ENCODE results near the gene CAMSAP1.

CAMSAP1 gene

DNA sequence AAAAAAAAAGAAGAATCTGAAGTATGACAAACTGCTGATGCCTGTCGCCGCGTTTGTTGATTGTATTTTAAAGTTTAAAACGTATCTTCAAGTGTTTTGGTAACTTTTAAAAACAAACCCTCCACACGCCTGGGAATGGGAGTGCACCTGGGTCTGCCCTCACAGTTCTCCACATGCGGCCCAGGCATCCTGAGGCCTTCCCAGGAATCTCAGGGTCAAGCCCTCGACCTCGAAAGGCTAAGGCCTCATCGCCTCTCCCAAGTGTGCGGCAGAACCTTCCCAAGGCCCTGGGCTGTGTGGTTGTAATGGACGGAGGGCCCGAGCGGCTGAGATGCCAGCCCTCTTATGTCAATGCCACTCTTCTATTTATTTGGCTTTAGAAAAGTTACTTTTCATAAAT is 94.4 kb downstream of the CAMSAP1 start:
- TF ChIP-seq, protein P1, sequence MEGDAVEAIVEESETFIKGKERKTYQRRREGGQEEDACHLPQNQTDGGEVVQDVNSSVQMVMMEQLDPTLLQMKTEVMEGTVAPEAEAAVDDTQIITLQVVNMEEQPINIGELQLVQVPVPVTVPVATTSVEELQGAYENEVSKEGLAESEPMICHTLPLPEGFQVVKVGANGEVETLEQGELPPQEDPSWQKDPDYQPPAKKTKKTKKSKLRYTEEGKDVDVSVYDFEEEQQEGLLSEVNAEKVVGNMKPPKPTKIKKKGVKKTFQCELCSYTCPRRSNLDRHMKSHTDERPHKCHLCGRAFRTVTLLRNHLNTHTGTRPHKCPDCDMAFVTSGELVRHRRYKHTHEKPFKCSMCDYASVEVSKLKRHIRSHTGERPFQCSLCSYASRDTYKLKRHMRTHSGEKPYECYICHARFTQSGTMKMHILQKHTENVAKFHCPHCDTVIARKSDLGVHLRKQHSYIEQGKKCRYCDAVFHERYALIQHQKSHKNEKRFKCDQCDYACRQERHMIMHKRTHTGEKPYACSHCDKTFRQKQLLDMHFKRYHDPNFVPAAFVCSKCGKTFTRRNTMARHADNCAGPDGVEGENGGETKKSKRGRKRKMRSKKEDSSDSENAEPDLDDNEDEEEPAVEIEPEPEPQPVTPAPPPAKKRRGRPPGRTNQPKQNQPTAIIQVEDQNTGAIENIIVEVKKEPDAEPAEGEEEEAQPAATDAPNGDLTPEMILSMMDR (IDR thresholded peaks at IDR 0.05; ENCODE audit: poor library complexity, severe bottlenecking), result no peak
- Histone ChIP-seq H3K36me3 (ENCODE audit: low read depth) (peaks cover 63% of the 10 kb centered on the region), H3K27me3 (ENCODE audit: insufficient read depth, poor library complexity, severe bottlenecking) (no peaks in the 10 kb centered on the region), H3K27ac (ENCODE audit: poor library complexity, severe bottlenecking) (no peak overlapping the region), H3K9me3 (ENCODE audit: severe bottlenecking) (no peaks in the 10 kb centered on the region), H3K4me3 (ENCODE audit: severe bottlenecking) (no peak overlapping the region), H3K4me1 (ENCODE audit: insufficient read depth, poor library complexity, severe bottlenecking) (no peaks in the 10 kb centered on the region)
- ATAC-seq (ENCODE audit: low read depth), result no peak
- DNase-seq (ENCODE audit: low spot score), result no peak

DNA sequence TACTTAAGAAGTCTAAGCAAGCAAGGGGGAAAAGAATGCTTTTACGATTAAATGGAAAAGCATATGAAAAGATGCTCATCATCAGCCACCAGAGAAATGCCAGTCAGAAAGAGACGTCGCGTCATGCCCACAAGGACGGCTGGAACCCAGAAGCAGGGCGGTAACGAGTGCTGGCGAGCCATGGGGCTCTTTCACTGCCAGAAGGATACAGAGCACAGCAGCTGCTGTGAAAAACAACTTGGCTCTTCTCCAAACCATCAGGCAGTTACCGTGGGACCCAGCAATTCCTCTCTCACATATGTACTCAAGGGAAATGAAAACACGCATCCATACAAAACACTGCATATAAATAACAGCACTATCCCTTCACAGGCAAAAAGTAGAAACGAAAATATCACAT is 95.5 kb downstream of the CAMSAP1 start:
- Histone ChIP-seq H3K4me1 (ENCODE audit: insufficient read depth, poor library complexity, severe bottlenecking) (no peaks in the 10 kb centered on the region), H3K27ac (ENCODE audit: poor library complexity, severe bottlenecking) (no peak overlapping the region), H3K4me3 (ENCODE audit: severe bottlenecking) (no peak overlapping the region), H3K9me3 (ENCODE audit: severe bottlenecking) (no peaks in the 10 kb centered on the region), H3K36me3 (ENCODE audit: low read depth) (peaks cover 52% of the 10 kb centered on the region), H3K27me3 (ENCODE audit: insufficient read depth, poor library complexity, severe bottlenecking) (no peaks in the 10 kb centered on the region)
- no peak for ATAC-seq (ENCODE audit: low read depth)
- TF ChIP-seq, protein P1 (IDR thresholded peaks at IDR 0.05; ENCODE audit: poor library complexity, severe bottlenecking), result no peak
- DNase-seq (ENCODE audit: low spot score), result no peak

DNA sequence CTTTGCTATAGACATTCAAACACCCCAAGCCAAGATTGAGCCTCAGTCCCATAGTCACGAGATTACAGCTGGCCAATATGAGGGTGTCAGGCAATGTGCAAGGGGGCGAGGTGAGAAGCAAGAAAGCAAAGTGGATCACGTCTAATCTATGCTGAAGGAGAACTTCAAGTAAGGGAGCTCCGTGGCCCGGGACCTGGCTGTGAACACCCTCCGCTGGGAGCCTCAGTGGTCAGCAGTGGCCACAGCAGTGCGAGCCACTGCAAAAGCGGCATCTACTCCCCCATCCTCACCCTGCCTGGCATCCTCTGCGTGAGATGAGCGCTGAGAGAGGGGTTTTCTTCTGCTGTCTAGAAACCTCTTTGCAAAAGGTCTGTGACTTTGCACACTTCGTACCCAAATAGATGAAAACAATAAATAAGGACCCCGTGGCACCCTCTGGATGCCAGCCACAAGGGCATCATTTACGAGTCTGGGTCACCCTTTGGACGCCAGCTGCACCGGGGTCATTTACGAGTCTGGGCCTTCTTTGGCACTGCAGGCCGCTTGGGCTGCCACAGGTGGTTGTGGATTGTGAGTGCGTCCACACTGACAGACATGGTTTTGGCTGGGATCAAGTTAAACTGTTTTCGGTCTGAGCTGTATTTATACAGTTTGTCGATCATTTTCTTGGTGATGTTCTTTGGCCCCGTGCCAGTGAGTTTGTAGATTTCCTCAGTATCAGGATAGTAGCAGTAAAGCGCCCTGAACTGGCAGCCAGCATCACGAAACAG is 96.4 kb downstream of the CAMSAP1 start:
- Histone ChIP-seq H3K36me3 (ENCODE audit: low read depth) (peaks cover 46% of the 10 kb centered on the region), H3K27me3 (ENCODE audit: insufficient read depth, poor library complexity, severe bottlenecking) (no peaks in the 10 kb centered on the region), H3K4me3 (ENCODE audit: severe bottlenecking) (no peak overlapping the region), H3K9me3 (ENCODE audit: severe bottlenecking) (no peaks in the 10 kb centered on the region), H3K27ac (ENCODE audit: poor library complexity, severe bottlenecking) (no peak overlapping the region), H3K4me1 (ENCODE audit: insufficient read depth, poor library complexity, severe bottlenecking) (no peaks in the 10 kb centered on the region)
- no peak for DNase-seq (ENCODE audit: low spot score)
- ATAC-seq (ENCODE audit: low read depth), result no peak
- TF ChIP-seq, protein P1 (IDR thresholded peaks at IDR 0.05; ENCODE audit: poor library complexity, severe bottlenecking), result no peak

DNA sequence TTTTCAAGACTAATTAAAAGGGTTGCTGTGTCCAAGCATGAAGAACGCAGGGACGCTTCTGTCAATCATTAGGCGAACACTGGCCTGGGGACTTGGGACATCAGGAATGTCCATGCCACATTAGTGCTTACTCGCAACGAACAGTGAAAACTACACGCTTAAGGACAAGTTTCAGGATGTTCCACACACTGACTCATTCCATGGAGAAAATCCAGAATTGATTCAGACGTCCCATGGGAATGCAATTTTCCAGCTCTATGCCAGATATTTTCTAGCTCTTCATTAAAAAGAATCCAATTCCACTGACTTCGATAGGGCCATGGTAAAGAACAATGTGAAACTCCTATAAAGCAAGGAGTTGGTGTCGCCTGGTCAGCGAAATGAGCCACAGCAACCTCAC is 98.2 kb downstream of the CAMSAP1 start:
- H3K27me3 ChIP-seq (ENCODE audit: insufficient read depth, poor library complexity, severe bottlenecking), result no peaks in the 10 kb centered on the region
- ATAC-seq (ENCODE audit: low read depth) (no peak), DNase-seq (ENCODE audit: low spot score) (no peak)

More for the DNA sequence above, 98.2 kb downstream of the CAMSAP1 start:
- Histone ChIP-seq H3K36me3 (ENCODE audit: low read depth) (peaks cover 32% of the 10 kb centered on the region), H3K4me3 (ENCODE audit: severe bottlenecking) (no peak overlapping the region), H3K9me3 (ENCODE audit: severe bottlenecking) (no peaks in the 10 kb centered on the region), H3K27ac (ENCODE audit: poor library complexity, severe bottlenecking) (no peak overlapping the region), H3K4me1 (ENCODE audit: insufficient read depth, poor library complexity, severe bottlenecking) (no peaks in the 10 kb centered on the region)
- TF ChIP-seq, protein P1 (IDR thresholded peaks at IDR 0.05; ENCODE audit: poor library complexity, severe bottlenecking), result no peak

Data from RWPE2 (cell line).